ENCODE data around the gene PDE5A.

DNA sequence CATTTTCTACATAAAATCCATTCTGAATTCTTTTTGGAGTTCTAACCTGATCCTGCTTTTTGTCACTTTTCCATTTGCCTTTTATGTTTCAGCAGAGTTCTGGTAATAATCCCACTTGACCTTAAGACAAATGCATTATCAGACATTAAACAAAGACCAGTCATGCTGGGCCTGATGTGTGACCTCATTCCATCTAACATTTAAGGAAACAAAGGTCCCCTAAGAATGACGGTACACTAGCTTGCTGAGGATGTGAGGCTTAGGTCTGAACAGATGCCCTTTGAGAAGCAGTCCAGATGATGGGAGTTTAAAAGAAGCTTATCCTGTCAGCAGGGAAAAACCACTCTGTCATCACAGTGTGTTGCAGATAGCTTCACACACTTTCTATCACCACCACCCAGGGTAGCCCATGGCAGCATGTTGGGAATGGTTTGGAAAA is 38.1 kb upstream of the PDE5A start:
- TF ChIP-seq CTCF (IDR thresholded peaks at IDR 0.05) (no peak), POLR2A (IDR thresholded peaks at IDR 0.05) (no peak)
